NCI-H526 (cell line): ENCODE results near the gene CDH23.

ENCODE experiments used
- DNase-seq, 2 experiments: peaks; one replicate each; lab custom pipeline; 2025; lab: John Stamatoyannopoulos, UW

CDH23 gene

DNA sequence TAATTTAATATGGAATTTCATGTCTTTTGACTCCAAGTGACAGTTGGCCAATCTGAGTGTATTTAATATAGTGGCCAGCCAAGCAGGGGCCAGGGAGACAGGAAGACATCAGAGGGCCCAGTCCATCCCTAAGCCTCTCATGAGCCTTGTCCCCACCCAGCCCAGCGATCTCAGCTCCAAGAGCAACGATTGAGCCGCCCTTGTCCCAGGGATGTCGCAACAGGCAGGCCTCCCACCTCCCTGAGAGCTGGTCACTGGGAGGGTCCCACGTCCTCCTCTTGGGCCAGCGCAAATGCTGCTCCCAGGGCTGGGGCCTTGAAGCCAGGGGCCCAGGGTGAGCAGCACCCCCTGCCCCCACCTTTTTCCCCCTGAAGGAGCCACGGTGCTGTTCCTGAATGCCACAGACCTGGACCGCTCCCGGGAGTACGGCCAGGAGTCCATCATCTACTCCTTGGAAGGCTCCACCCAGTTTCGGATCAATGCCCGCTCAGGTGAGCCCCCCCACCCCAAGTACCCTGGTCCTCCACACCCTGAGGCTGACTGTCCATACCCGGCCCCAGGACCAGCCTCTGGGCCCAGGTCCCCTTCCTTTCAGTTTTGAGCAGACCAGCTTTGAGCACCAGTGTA is 293.5 kb downstream of the CDH23 start:
- DNase-seq, result no peak

- DNase-seq, result no peak
These were observed 294.7 kb downstream of the CDH23 start for GRCh38 chr10:71691405-71691804.

DNA sequence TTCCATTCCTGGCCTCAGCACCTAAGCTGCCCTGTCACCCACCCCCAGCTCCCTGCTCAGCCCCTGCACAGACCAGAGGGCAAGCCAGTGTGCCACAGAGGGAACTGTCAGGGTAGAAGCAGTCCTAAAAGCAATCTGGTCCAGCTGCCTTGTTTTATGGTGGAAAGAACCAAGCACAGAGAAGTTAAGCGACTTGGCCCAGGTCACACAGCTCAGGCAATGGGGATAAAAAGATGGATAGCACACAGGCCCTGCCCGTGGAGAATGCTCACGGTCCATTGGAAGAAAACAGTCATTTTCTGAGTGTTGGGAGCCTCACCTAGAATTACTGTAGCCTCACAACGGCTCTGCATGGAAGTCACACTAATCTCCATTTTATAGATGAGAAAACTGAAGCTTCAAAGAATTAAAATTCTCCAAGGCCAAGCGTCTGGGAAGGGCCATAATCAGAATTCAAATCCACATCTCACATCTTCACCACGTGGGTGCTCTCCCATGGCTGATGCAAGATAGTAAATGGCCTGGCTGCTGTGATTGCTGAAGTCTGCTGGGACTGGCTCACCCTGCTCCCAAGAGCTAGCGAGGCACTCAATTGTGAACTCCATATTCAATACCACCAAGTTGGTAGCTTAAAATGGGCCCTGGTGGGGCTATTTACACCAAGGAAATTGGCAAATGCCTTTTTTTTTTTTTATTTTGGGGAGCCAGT is 296.0 kb downstream of the CDH23 start:
- DNase-seq, result no peak

DNA sequence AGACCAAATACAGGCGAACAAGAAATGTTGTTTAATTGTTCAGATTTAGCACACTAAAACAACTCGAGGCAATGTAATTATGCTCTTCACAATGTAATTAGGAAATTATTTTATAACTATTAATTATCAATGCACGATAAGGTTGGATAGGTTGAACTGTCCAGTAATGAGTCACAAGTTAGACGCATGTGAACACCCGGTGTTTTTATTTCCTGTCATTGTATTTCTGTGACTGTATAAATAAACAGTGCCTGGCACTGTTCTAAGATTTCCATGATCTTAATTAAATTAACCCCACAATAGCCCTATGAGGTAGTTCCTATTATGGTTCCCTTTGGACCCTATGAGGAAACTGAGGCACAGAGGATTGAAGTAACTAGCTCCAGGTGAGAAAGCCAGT is 296.7 kb downstream of the CDH23 start:
- DNase-seq, result no peak

DNA sequence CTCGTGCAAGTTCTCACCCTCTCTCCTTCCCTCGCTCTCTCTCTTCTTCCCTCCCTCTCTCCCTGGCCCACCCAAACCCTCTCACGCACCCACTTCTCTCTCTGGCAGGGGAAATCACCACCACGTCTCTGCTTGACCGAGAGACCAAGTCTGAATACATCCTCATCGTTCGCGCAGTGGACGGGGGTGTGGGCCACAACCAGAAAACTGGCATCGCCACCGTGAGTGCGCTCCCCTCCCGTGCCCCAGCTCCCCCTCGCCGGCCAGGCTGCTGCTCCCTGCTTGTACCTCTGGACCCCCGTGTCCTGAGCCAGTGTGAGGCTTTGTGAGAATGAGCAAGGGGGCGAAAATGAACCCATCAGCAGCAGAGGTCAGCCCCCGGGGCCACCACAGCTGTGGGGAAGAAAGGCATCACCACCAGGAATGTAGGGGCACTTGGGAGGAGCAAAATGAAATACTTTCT is 297.4 kb downstream of the CDH23 start:
- no peak for DNase-seq

DNA sequence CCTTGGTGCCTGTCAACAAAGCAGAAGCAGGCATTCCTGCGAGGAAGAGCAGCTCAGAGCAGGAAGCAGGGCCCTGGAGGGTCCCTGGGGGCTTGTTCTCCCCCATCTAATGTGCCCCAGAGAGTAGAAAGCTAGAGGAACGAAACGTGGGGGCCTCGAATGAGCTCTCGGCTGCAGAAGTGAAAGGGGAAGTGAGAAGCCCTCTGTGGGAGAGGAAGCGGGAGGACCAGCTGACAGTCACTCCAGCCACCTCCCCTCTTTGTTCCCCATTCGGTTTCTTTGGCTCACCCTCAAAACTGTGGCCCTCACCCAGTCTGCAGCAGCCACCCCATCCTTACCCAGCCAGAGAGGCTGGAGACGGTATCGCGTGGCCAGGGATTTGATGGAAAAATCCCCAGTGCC is 297.8 kb downstream of the CDH23 start:
- no peak for DNase-seq

DNA sequence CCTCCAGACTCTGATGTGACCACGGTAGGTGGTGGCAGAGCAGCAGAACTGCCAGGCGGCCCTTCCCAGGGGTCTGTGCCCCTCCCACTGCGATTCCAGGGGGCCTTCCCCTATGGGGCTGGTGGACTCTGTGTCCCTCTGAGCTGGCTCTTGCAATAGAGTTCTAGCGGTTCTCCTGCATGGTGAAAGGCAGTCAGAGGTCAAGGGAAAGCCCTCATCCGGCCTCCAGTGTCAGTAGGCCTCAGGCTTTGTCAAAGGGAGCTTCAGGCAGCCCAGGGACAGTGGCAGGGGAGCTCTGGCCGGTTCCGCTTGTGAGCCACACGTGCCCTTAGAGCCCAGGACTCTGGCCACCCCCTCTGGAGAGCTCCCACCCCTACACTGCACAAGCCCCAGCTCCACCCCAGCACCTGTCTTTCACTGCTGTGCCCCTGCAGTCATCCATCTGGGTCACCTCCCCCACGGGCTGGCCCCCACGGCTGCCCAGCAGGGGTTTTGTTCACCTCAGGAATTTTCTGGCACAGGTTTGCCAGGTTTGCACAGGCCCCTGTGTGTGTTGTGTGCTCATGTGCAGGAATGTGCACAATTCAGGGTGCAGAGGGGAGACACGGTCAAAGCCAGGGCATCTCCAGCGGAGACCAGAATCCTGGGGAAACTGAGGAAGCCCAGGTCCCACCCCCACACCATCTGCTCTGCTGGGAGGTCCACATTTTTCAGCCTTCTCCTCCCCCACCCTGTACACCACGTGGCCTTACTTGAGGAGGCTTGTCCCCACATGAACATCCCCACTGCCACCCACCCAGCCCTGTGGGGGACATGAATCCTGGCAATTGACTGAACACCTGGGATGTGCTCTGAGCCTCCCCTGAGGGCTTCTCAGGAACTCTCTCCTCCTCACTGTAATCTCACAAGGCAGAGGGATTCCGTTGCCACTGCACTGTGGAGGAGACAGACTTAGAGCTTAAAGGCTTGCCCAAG is 299.1 kb downstream of the CDH23 start:
- no peak for DNase-seq

GRCh38 chr10:71696628-71697326 is 300.1 kb downstream of the CDH23 start:
- DNase-seq, result peak in 1 of 2 experiments; percentile 81

- no peak for DNase-seq
These were observed 301.4 kb downstream of the CDH23 start for GRCh38 chr10:71697938-71698709.

DNA sequence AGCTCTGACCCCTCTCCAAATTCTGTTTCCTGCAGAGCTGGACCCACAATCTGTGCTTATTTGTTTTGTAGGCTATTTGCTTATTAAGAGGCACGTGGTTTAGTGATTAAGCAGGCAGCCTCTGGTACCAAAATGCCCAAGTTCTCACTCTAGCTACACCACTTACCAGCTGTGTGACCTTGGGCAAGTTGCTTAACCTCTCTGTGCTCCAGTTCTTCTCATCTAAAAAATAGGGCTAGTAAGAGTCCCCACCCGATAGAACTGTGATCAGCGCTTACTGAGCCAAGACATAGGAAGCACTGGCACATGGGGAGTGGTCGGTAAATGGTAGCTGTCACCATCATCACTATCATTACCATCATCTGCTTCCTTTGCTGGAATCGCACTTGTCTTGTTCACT is 302.0 kb downstream of the CDH23 start:
- no peak for DNase-seq

- no peak for DNase-seq
These were observed 304.1 kb downstream of the CDH23 start for GRCh38 chr10:71700731-71701368.

GRCh38 chr10:71701496-71702132 is 304.9 kb downstream of the CDH23 start:
- no peak for DNase-seq

GRCh38 chr10:71703577-71703976 is 306.9 kb downstream of the CDH23 start:
- DNase-seq, result no peak

DNA sequence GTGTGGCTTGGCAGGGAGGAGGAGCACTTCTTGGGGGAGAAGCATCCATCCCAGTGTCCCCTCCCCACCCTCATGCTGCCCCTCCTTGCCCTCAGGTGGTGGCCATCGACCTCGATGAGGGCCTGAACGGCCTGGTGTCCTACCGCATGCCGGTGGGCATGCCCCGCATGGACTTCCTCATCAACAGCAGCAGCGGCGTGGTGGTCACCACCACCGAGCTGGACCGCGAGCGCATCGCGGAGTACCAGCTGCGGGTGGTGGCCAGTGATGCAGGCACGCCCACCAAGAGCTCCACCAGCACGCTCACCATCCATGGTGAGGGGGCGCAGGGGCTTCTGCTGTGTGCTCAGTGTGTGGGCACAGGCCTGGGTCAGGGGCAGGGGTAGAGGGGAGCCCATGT is 308.1 kb downstream of the CDH23 start:
- no peak for DNase-seq

DNA sequence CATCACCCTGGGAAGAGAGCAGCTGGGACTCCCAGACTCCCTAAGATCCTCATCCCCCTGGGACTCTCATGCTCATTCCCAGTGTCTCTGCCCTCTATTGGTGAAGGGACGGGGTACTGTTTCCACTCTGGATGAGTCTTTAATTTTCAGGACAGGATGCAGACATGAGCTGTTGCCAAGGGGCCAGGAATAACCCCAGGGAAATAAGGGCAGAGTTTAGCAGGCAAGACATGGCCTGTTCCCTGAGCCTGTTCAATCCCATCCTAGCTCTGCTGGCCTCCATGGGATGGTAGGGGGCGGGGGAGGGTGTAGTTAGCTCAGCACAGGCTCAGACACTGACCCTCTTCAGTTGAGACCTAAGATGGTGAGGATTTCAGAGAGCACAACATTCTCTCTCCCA is 308.9 kb downstream of the CDH23 start:
- DNase-seq, result peak in 1 of 2 experiments; percentile 12

- no peak for DNase-seq
These were observed 309.7 kb downstream of the CDH23 start for GRCh38 chr10:71706216-71707121.

DNA sequence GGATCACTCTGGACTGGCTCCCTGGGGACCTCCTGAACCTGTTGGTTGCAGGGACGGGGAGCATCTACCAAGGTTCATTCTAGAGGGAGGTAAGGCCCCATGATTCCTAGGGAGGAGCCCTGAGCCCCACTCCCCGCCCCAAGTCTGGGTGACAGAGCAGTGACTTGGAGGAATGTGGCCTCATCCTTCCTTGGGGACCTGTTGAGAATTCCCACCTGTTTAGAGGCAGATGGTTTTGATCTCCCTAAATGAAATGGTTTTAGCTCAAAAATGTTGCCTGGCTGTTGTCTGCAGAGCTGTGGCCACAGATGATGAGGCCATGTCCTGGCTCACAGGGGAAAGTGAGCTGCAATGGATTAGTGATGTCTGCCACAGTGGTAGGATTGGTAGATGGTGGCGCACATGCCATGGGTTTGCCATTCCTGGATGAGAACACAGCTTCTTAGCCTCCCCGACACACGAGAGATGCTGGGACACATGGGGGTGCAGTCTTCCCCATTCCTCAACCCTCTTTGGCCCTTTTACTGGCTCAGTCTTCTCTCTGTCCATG is 310.6 kb downstream of the CDH23 start:
- no peak for DNase-seq

- peak in 1 of 2 experiments; percentile 63 for DNase-seq
These were observed 311.6 kb downstream of the CDH23 start for GRCh38 chr10:71708301-71708703.
